DMS79 (cell line): ENCODE results near the gene EVL.
"Not testable (repeated sequence)": the region's sequence is repeated elsewhere in the genome, so short reads cannot be mapped to it uniquely, and the experiment has no call there.

Experiments used
- DNase-seq: peaks from one replicate; lab custom pipeline; 2025; lab: John Stamatoyannopoulos, UW

EVL gene

GRCh38 chr14:100039903-100040302, 25.3 kb upstream of the EVL start:
- no peak for DNase-seq

- no peak for DNase-seq
These were observed 24.0 kb upstream of the EVL start for GRCh38 chr14:100041271-100041670.

- no peak for DNase-seq
These were observed 22.9 kb upstream of the EVL start for GRCh38 chr14:100042286-100042685.

GRCh38 chr14:100045642-100046344, 19.4 kb upstream of the EVL start:
- DNase-seq: no peak

GRCh38 chr14:100047600-100047999, 17.6 kb upstream of the EVL start:
- DNase-seq: no peak

- no peak for DNase-seq
These were observed 16.4 kb upstream of the EVL start for GRCh38 chr14:100048786-100049185.

GRCh38 chr14:100049220-100049619, 16.0 kb upstream of the EVL start:
- DNase-seq: no peak

GRCh38 chr14:100051103-100051502, 14.1 kb upstream of the EVL start:
- DNase-seq: no peak

- DNase-seq: no peak
These were observed 13.7 kb upstream of the EVL start for GRCh38 chr14:100051543-100051942.

GRCh38 chr14:100052819-100053218, 12.4 kb upstream of the EVL start:
- no peak for DNase-seq

- DNase-seq: no peak
These were observed 10.7 kb upstream of the EVL start for GRCh38 chr14:100054316-100055075.

GRCh38 chr14:100056431-100056830, 8.8 kb upstream of the EVL start:
- no peak for DNase-seq

- no peak for DNase-seq
These were observed 8.0 kb upstream of the EVL start for GRCh38 chr14:100056964-100057795.

- DNase-seq: no peak
These were observed 6.3 kb upstream of the EVL start for GRCh38 chr14:100058777-100059437.

- no peak for DNase-seq
These were observed 5.8 kb upstream of the EVL start for GRCh38 chr14:100059438-100059781.

GRCh38 chr14:100060760-100061159, 4.5 kb upstream of the EVL start:
- DNase-seq: no peak

- DNase-seq: no peak
These were observed 2.6 kb upstream of the EVL start for GRCh38 chr14:100062590-100062989.

GRCh38 chr14:100063314-100063941, 1.8 kb upstream of the EVL start:
- no peak for DNase-seq

GRCh38 chr14:100064335-100065092, 708 bp upstream of the EVL start:
- DNase-seq: not testable (repeated sequence)

GRCh38 chr14:100065942-100066574, 836 bp downstream of the EVL start:
- DNase-seq: no peak

- DNase-seq: no peak
These were observed 1.7 kb downstream of the EVL start for GRCh38 chr14:100066962-100067361.
